H1 (cell line): ENCODE data around the gene IPO13. TPM values are rescaled to one million over a fixed set of nuclear protein-coding genes. Genes with fewer than 3 reads are reported as not detected.

Experiments used
- CTCF ChIA-PET: fragments of 300-600 bp; sonication (Branson Sonifier 250); formaldehyde crosslinking; loops from one replicate; lab custom pipeline; 2021; ENCODE audit not compliant: partially characterized antibody; lab: Charles Lee
- POLR2A ChIA-PET: fragments of 300-600 bp; sonication (Branson Sonifier 250); formaldehyde crosslinking; loops from one replicate; lab custom pipeline; 2021; ENCODE audit warnings: inconsistent platforms; ENCODE audit not compliant: partially characterized antibody; lab: Charles Lee
- DNase-seq, 2 experiments: peaks; one replicate each; pipeline versions ENCODE4 v3.0.0 to v3.0.0-alpha.2; 2010 to 2022; ENCODE audit warnings: low spot score in 2 of 2, low read depth in 1 of 2, mixed read lengths in 1 of 2
- FAIRE-seq: peaks from 2 replicates; lab custom pipeline; 2011; peaks lifted over from hg19 to GRCh38; lab: Jason Lieb, UNC
- H2AFZ ChIP-seq: 2 replicates; pipeline ENCODE4 v1.8.1; 2012; ENCODE audit warnings: low read length, inconsistent platforms
- H2AK5ac ChIP-seq: 2 replicates; pipeline ENCODE4 v1.6.1; 2013; ENCODE audit warnings: low read depth, low read length
- H2BK120ac ChIP-seq: replicated peaks from 2 replicates; pipeline ENCODE3; 2013; ENCODE audit warnings: low read depth, low read length, inconsistent platforms
- H2BK12ac ChIP-seq: 2 replicates; pipeline ENCODE4 v1.6.1; 2013; ENCODE audit warnings: low read depth, low read length
- H2BK15ac ChIP-seq: 2 replicates; pipeline ENCODE4 v1.6.1; 2013; ENCODE audit warnings: low read length
- H2BK20ac ChIP-seq: 2 replicates; pipeline ENCODE4 v1.6.1; 2013; ENCODE audit warnings: low read length
- H2BK5ac ChIP-seq: 2 replicates; pipeline ENCODE4 v1.6.1; 2013; ENCODE audit warnings: low read depth, low read length
- H3K14ac ChIP-seq: 2 replicates; pipeline ENCODE4 v1.6.1; 2013; ENCODE audit warnings: inconsistent platforms; ENCODE audit not compliant: insufficient read length
- H3K18ac ChIP-seq: 2 replicates; pipeline ENCODE4 v1.6.1; 2013; ENCODE audit warnings: low read length; ENCODE audit errors: extremely low read depth
- H3K23ac ChIP-seq: 2 replicates; pipeline ENCODE4 v1.6.1; 2013; ENCODE audit warnings: inconsistent platforms; ENCODE audit not compliant: insufficient read length
- H3K23me2 ChIP-seq: 2 replicates; pipeline ENCODE4 v1.6.1; 2013; ENCODE audit warnings: low read depth, low read length
- H3K27ac ChIP-seq: 2 replicates; pipeline ENCODE4 v1.6.1; 2011; ENCODE audit warnings: low read depth, low read length, inconsistent platforms
- H3K27me3 ChIP-seq, 4 experiments: replicated peaks in 1 of 4; 1 replicate in 1 of 4; 2 replicates in 3 of 4; pipeline versions ENCODE4 v1.6.1 to v1.8.1; 2011 to 2013; ENCODE audit warnings: low read length in 3 of 4, mild to moderate bottlenecking in 3 of 4, inconsistent platforms in 2 of 4, mixed read lengths in 2 of 4, moderate library complexity in 1 of 4; ENCODE audit not compliant: control insufficient read depth in 3 of 4, insufficient read depth in 3 of 4; ENCODE audit errors: extremely low read depth in 1 of 4
- H3K36me3 ChIP-seq, 4 experiments: 2 replicates each; pipeline versions ENCODE4 v1.6.1 to v1.8.1; 2011 to 2013; ENCODE audit warnings: mild to moderate bottlenecking in 4 of 4, low read length in 3 of 4, moderate library complexity in 2 of 4, control low read depth in 1 of 4, inconsistent platforms in 1 of 4; ENCODE audit not compliant: insufficient read depth in 4 of 4, control insufficient read depth in 2 of 4
- H3K4ac ChIP-seq: replicated peaks from 2 replicates; pipeline ENCODE3; 2013; ENCODE audit warnings: low read length, low read depth, mixed read lengths, inconsistent platforms; ENCODE audit not compliant: insufficient read length
- H3K4me1 ChIP-seq, 4 experiments: replicated peaks in 1 of 4; 1 replicate in 1 of 4; 2 replicates in 3 of 4; pipeline versions ENCODE4 v1.6.1 to v1.8.1; 2011 to 2013; ENCODE audit warnings: low read length in 3 of 4, inconsistent platforms in 2 of 4, mixed read lengths in 1 of 4; ENCODE audit not compliant: insufficient read depth in 4 of 4, control insufficient read depth in 3 of 4
- H3K4me2 ChIP-seq, 2 experiments: 2 replicates each; pipeline versions ENCODE4 v1.6.1 to v1.8.1; 2011 to 2013; ENCODE audit warnings: low read depth in 2 of 2, low read length in 2 of 2, control low read depth in 1 of 2, inconsistent platforms in 1 of 2, mild to moderate bottlenecking in 1 of 2; ENCODE audit not compliant: insufficient read depth in 1 of 2
- H3K4me3 ChIP-seq, 4 experiments: fragments of 200-600, 300-600 bp in 1 of 4; sonication (generic), shearing (Covaris generic), sonication (Bioruptor Twin) in 1 of 4; 2 replicates each; pipeline versions ENCODE4 v1.5.1 to v1.8.1; 2011 to 2016; ENCODE audit warnings: low read length in 4 of 4, low read depth in 3 of 4, control low read depth in 2 of 4, inconsistent platforms in 2 of 4, mild to moderate bottlenecking in 2 of 4, mixed read lengths in 1 of 4, moderate library complexity in 1 of 4; ENCODE audit not compliant: insufficient read depth in 2 of 4; ENCODE audit errors: extremely low read depth in 1 of 4
- H3K56ac ChIP-seq: replicated peaks from 2 replicates; pipeline ENCODE3; 2013; ENCODE audit warnings: low read depth, mild to moderate bottlenecking, mixed read lengths, low read length, inconsistent platforms; ENCODE audit not compliant: insufficient read length
- H3K79me1 ChIP-seq: 2 replicates; pipeline ENCODE4 v1.6.1; 2013; ENCODE audit warnings: low read depth, low read length, control low read depth
- H3K79me2 ChIP-seq, 2 experiments: 2 replicates each; pipeline versions ENCODE4 v1.6.1 to v1.8.1; 2012 to 2013; ENCODE audit warnings: low read length in 2 of 2, mild to moderate bottlenecking in 2 of 2, inconsistent platforms in 1 of 2; ENCODE audit not compliant: insufficient read depth in 2 of 2, control insufficient read depth in 1 of 2
- H3K9ac ChIP-seq, 4 experiments: replicated peaks in 1 of 4; 1 replicate in 1 of 4; 2 replicates in 3 of 4; pipeline versions ENCODE4 v1.6.1 to v1.8.1; 2011 to 2013; ENCODE audit warnings: low read depth in 3 of 4, low read length in 3 of 4, control low read depth in 2 of 4, mild to moderate bottlenecking in 2 of 4, moderate library complexity in 2 of 4, inconsistent platforms in 1 of 4; ENCODE audit errors: extremely low read depth in 1 of 4
- H3K9me3 ChIP-seq, 2 experiments: 2 replicates each; pipeline versions ENCODE4 v1.6.1 to v1.8.1; 2012 to 2013; ENCODE audit warnings: mild to moderate bottlenecking in 2 of 2, moderate library complexity in 2 of 2, control low read depth in 1 of 2, inconsistent platforms in 1 of 2, low read depth in 1 of 2, low read length in 1 of 2, mixed read lengths in 1 of 2; ENCODE audit not compliant: insufficient read depth in 2 of 2
- H4K20me1 ChIP-seq, 2 experiments: replicated peaks in 1 of 2; 2 replicates each; pipeline versions ENCODE3 to v1.8.1; 2011 to 2013; ENCODE audit warnings: inconsistent platforms in 2 of 2, low read length in 2 of 2, mild to moderate bottlenecking in 1 of 2; ENCODE audit not compliant: insufficient read depth in 2 of 2, control insufficient read depth in 1 of 2
- H4K5ac ChIP-seq: 2 replicates; pipeline ENCODE4 v1.6.1; 2013; ENCODE audit warnings: low read length, low read depth, mixed read lengths, inconsistent platforms; ENCODE audit not compliant: insufficient read length
- H4K8ac ChIP-seq: 2 replicates; pipeline ENCODE4 v1.8.0; 2013; ENCODE audit warnings: mild to moderate bottlenecking, moderate library complexity, low read length, inconsistent platforms; ENCODE audit not compliant: insufficient read depth; ENCODE audit errors: extremely low read depth
- H4K91ac ChIP-seq: replicated peaks from 2 replicates; pipeline ENCODE3; 2013; ENCODE audit warnings: low read length, mixed read lengths, inconsistent platforms; ENCODE audit not compliant: insufficient read length
- BCL11A ChIP-seq, 2 experiments: IDR thresholded peaks; one replicate each; pipeline ENCODE4 v1.6.1; 2011; ENCODE audit warnings: low read depth in 2 of 2, low read length in 2 of 2, mild to moderate bottlenecking in 2 of 2
- CBX8 ChIP-seq: fragments of 300-800, 300-1000 bp; sonication (generic); IDR thresholded peaks from 2 replicates; pipeline ENCODE4 v1.7.1; 2016; ENCODE audit warnings: low read depth, low read length, borderline replicate concordance
- CHD1 ChIP-seq: IDR thresholded peaks from 2 replicates; pipeline ENCODE4 v1.6.1; 2012; ENCODE audit warnings: low read depth, low read length, improper control_type of control experiment
- HDAC6 ChIP-seq: IDR thresholded peaks from one replicate; pipeline ENCODE4 v1.7.1; 2012; ENCODE audit warnings: low read depth, mild to moderate bottlenecking, inconsistent platforms, low read length, moderate library complexity
- RFX5 ChIP-seq: IDR thresholded peaks from 2 replicates; pipeline ENCODE4 v1.6.1; 2011; ENCODE audit warnings: low read depth, low read length, improper control_type of control experiment, borderline replicate concordance
- SP2 ChIP-seq: IDR thresholded peaks from 2 replicates; pipeline ENCODE4 v1.6.1; 2012; ENCODE audit warnings: mild to moderate bottlenecking, low read length, inconsistent platforms
- SP4 ChIP-seq: IDR thresholded peaks from 2 replicates; pipeline ENCODE4 v1.6.1; 2012; ENCODE audit warnings: low read length, inconsistent platforms
- SUZ12 ChIP-seq: fragments of 200-600 bp; sonication (generic); IDR thresholded peaks from 2 replicates; pipeline ENCODE4 v1.6.1; 2012; ENCODE audit warnings: mild to moderate bottlenecking, inconsistent platforms, low read length, moderate library complexity, mixed read lengths
- WGBS, 2 experiments: shearing (Covaris generic) in 1 of 2; methylation state at CpG; one replicate each; pipeline versions ENCODE4 v1.1.6 to v1.1.7; 2013 to 2015; ENCODE audit warnings: low lambda C conversion rate in 2 of 2, mixed read lengths in 2 of 2, inconsistent platforms in 1 of 2, low coverage in 1 of 2, missing lambda C conversion rate in 1 of 2; ENCODE audit not compliant: insufficient replicate concordance in 2 of 2, insufficient coverage in 1 of 2, insufficient read length in 1 of 2; ENCODE audit errors: extremely low coverage in 1 of 2, missing lambda C conversion rate in 1 of 2; 5-methylcytosine and 5-hydroxymethylcytosine counted together
- polyA plus RNA-seq, 7 experiments: library from polyadenylated mRNA; depleted of rRNA in 3 of 7; stranded (reverse) in 5 of 7; unstranded in 2 of 7; fragments of >200 nt in 5 of 7; fragments of 200-250 nt in 2 of 7; gene quantifications; 1 replicate in 5 of 7; 2 replicates in 1 of 7; 4 replicates in 1 of 7; pipeline versions ENCODE4 v1.2.1 to v1.2.3, GENCODE V29; 2011 to 2013; ENCODE audit warnings: missing spikeins in 2 of 7, mixed read lengths in 2 of 7
- total RNA-seq: library from RNA; stranded (reverse); fragmentation: NEBNext Ultra II Directional; extraction: Animal tissue kit (Norgen Biotek cat#: 25700); gene quantifications from 2 replicates; pipeline ENCODE4 v1.2.1, GENCODE V29; 2021
- TF ChIP-seq, protein P1 (sequence below): IDR thresholded peaks from 2 replicates; pipeline ENCODE4 v1.6.1; 2012; ENCODE audit warnings: inconsistent platforms
- TF ChIP-seq, protein P2 (sequence below): IDR thresholded peaks from 2 replicates; pipeline ENCODE4 v1.6.1; 2011; ENCODE audit warnings: low read length, improper control_type of control experiment

Gene IPO13
- total and polyA plus RNA-seq, 2 of the 8 experiments (the other 6 are each of a cell fraction or from before 2014, with no cell fraction given) = 23.0 to 27.0 TPM

DNA sequence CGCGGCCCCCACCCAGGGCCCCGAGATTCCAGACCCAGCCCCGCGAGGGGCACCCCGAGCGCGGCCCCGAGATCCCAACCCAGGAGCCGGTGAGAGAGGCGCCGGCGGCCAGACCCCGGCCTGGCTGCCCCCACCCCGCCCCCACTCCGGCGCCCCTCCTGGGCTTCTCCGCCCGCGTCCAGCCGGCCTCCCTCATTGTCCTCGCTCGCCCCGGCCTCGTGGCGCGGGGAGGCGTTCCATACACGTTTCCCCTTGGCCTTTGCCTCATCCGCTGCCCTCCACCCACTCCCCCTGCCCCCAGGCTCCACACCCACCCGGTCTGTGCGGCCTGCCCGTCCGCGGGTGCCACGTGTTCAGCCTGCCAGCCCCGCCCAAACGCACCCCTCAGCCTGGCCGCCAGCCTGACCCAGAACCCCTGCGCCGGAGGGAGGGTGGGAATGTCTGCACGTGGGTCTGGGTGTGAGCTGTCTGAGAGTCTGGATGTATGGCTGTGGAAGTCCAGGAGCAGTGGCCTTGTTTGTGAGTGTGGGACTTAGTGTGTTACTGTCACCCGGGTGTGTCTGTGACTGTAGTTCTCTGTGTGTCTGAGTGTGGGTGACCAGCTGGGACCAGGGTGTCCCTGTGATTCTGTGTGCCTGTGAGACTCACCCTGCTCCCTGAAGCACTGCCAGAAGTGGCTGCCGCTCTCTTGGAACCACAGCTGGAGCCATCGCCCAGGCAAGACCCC lies 32.9 kb downstream of the IPO13 start:
- Histone ChIP-seq H3K9me3 (no peaks in the 10 kb centered on the region), H3K79me2 (peaks cover 0 to 24% of the 10 kb centered on the region in 2 experiments; a peak in 2 of 4 replicates), H3K4ac (peak overlapping the region; percentile 3), H4K91ac (peak overlapping the region; percentile 63), H3K27me3 (no peaks in the 10 kb centered on the region), H2BK20ac (no peak overlapping the region), H3K23me2 (peaks cover 21% of the 10 kb centered on the region), H2BK120ac (peak overlapping the region; percentile 52), H3K27ac (no peak overlapping the region), H3K79me1 (peaks cover 28% of the 10 kb centered on the region), H2AK5ac (peak overlapping the region; percentile 45; the same call in 1 of the 2 replicates), H2BK15ac (0 out of 2 replicates have a peak overlapping the region, but pooled peaks have one; percentile 14), H4K5ac (no peak overlapping the region), H3K4me3 (peak overlapping the region; percentile 42 to 74 (median 64)), H2BK12ac (peak overlapping the region; percentile 30; the same call in 1 of the 2 replicates), H3K14ac (peak overlapping the region; percentile 5), H3K56ac (no peak overlapping the region), H2AFZ (no peak overlapping the region), H3K36me3 (peaks cover 2 to 23% (median 15%) of the 10 kb centered on the region in 4 experiments; a peak in 5 of 8 replicates), H4K20me1 (peaks cover 2 to 37% of the 10 kb centered on the region in 2 experiments), H3K4me1 (peaks cover 4 to 17% (median 15%) of the 10 kb centered on the region in 4 experiments), H3K18ac (peak overlapping the region; percentile 34), H3K23ac (no peak overlapping the region), H4K8ac (peak overlapping the region; percentile 89), H2BK5ac (no peak overlapping the region; the same call in 1 of the 2 replicates), H3K4me2 (peak overlapping the region; percentile 61 to 85), H3K9ac (peak overlapping the region; percentile 2 to 87 (median 54); a peak in 6 of 7 replicates)
- FAIRE-seq = no peak
- WGBS, 2 experiments = 13% methylated on average over 19 of the region's 45 CpGs; no CpG with 5 or more reads in 1 of the 2 experiments
- DNase-seq = peak in 1 of 2 experiments; percentile 73
- ChIA-PET POLR2A (interaction anchor here (0.6 to 1.9 kb wide), 8 partner anchors 10 to 216 kb away, joined by 3 to 10 read pairs (median 4); partner anchors contain the start of genes CCDC24 and DPH2), CTCF (interaction anchor here (0.8 to 1.1 kb wide), 4 partner anchors 9 to 216 kb away, joined by 3 to 5 read pairs (median 3); no protein-coding TSS in a partner anchor)
- TF ChIP-seq, protein P1, sequence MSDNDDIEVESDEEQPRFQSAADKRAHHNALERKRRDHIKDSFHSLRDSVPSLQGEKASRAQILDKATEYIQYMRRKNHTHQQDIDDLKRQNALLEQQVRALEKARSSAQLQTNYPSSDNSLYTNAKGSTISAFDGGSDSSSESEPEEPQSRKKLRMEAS = peak; percentile 94
- TF ChIP-seq SP2 = no peak
- TF ChIP-seq CHD1 = no peak
- TF ChIP-seq SUZ12 = no peak
- no peak for TF ChIP-seq RFX5
- no peak for TF ChIP-seq SP4
- TF ChIP-seq CBX8 = no peak
- no peak for TF ChIP-seq BCL11A (IDR thresholded peaks at IDR 0.05; ENCODE audit: low read depth in 2 of 2, low read length in 2 of 2)
- TF ChIP-seq HDAC6 = no peak
- TF ChIP-seq, protein P2, sequence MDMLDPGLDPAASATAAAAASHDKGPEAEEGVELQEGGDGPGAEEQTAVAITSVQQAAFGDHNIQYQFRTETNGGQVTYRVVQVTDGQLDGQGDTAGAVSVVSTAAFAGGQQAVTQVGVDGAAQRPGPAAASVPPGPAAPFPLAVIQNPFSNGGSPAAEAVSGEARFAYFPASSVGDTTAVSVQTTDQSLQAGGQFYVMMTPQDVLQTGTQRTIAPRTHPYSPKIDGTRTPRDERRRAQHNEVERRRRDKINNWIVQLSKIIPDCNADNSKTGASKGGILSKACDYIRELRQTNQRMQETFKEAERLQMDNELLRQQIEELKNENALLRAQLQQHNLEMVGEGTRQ = 0 out of 2 replicates have a peak, but pooled peaks have one; percentile 18
